Measurements from ENCODE around the gene PLK3.

Gene PLK3

DNA sequence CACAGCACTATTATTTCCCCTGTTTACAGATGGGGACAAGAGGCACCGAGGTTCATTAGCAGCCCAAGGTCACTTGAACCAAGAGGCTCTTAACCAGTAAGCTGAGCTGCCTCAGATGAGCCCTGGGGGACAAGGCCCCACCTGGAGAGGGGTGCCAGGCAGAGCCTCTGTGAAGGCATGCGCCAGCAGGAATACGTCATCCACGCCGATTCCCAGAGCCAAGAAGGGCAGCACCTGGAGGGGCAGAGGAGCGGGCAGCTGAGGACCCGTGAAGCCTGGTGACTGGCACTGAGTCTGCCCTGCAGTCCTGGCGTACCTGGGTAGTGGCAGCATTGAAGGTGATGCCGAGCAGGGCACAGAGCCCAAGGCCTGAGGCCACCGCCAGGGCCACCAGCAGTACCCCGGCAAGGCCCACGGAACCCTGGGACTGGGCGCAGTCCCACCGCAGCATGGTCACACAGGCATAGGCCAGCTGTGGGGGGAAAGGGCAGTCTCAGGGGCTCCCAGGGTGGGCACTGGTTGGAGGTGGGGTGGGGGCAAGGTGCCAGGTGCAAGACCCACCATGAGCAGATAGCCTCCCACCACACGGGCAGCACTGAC lies 28.8 kb downstream of the PLK3 start:
- TF ChIP-seq EZH2phosphoT487 (IDR thresholded peaks at IDR 0.05; ENCODE audit: low read depth) = no peak
- TF ChIP-seq, protein P1, sequence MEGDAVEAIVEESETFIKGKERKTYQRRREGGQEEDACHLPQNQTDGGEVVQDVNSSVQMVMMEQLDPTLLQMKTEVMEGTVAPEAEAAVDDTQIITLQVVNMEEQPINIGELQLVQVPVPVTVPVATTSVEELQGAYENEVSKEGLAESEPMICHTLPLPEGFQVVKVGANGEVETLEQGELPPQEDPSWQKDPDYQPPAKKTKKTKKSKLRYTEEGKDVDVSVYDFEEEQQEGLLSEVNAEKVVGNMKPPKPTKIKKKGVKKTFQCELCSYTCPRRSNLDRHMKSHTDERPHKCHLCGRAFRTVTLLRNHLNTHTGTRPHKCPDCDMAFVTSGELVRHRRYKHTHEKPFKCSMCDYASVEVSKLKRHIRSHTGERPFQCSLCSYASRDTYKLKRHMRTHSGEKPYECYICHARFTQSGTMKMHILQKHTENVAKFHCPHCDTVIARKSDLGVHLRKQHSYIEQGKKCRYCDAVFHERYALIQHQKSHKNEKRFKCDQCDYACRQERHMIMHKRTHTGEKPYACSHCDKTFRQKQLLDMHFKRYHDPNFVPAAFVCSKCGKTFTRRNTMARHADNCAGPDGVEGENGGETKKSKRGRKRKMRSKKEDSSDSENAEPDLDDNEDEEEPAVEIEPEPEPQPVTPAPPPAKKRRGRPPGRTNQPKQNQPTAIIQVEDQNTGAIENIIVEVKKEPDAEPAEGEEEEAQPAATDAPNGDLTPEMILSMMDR (IDR thresholded peaks at IDR 0.05; ENCODE audit: low read depth, low read length) = no peak
- no peaks in the 10 kb centered on the region for H3K4me1 ChIP-seq (ENCODE audit: low read length)
- no peak overlapping the region for H3K9ac ChIP-seq (ENCODE audit: low read length)
- H3K79me2 ChIP-seq (ENCODE audit: low read length) = no peaks in the 10 kb centered on the region
- no peaks in the 10 kb centered on the region for H3K9me3 ChIP-seq (ENCODE audit: insufficient read depth, low read length)
- H3K36me3 ChIP-seq (replicated peaks; ENCODE audit: low read depth, low read length) = no peaks in the 10 kb centered on the region
- H2AFZ ChIP-seq (ENCODE audit: low read depth, low read length) = no peak overlapping the region
- H4K20me1 ChIP-seq (ENCODE audit: insufficient read depth, low read length) = no peaks in the 10 kb centered on the region
- no peak overlapping the region for H3K4me2 ChIP-seq (ENCODE audit: low read length)
- H3K4me3 ChIP-seq (ENCODE audit: low read length) = no peak overlapping the region
- H3K27me3 ChIP-seq (ENCODE audit: low read depth, low read length) = no peaks in the 10 kb centered on the region
- H3K27ac ChIP-seq (ENCODE audit: low read length) = no peak overlapping the region

DNA sequence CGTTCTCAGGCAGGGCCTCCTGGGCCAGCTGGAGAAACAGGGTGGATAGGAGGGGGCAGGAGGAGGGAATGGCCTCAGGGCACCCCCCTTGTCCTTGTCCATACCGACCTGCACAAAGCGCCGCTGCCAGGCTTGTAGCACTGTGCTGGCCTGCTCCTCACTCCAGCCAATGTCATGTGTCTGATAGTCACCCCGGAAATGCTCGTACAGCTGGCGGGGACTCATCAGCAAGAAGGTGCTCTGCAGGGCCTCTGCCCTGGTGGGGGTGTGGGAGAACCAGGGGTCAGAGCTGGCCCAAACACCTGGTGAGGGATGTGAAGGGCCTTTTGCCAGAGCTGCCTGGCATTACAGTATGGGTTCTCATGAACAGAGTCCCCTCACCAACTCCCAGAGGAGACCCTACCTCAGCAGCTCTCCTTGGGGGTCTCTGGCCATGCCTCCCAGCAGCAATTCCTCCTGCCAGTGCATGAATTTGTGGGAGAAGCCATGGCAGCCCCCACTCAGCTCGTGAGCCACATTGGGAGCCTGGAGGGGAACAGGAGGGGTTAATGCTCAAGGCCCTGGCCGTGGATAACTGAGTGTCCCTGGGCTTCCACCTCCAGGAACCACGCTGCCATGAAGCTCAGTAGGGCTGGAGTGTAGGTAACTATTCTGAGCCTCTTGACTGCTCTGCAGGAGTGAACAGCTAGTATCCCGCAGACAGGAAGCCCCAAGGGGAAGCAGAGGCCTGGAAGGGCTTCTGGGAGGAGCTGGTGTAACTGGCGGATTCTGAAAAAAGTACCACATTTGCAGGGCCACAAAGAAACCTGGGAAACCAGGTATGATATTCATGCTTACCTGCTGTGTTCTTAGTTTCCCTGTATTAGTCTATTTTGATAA lies 29.6 kb downstream of the PLK3 start:
- H3K79me2 ChIP-seq (ENCODE audit: low read length) = no peaks in the 10 kb centered on the region
- H3K9ac ChIP-seq (ENCODE audit: low read length) = no peak overlapping the region
- TF ChIP-seq, protein P1 (IDR thresholded peaks at IDR 0.05; ENCODE audit: low read depth, low read length) = no peak
- no peak for TF ChIP-seq EZH2phosphoT487 (IDR thresholded peaks at IDR 0.05; ENCODE audit: low read depth)
- H3K27ac ChIP-seq (ENCODE audit: low read length) = no peak overlapping the region
- H3K9me3 ChIP-seq (ENCODE audit: insufficient read depth, low read length) = no peaks in the 10 kb centered on the region
- H3K4me1 ChIP-seq (ENCODE audit: low read length) = peaks cover 5% of the 10 kb centered on the region; the same call in 1 of the 2 replicates
- no peaks in the 10 kb centered on the region for H4K20me1 ChIP-seq (ENCODE audit: insufficient read depth, low read length)
- no peak overlapping the region for H3K4me2 ChIP-seq (ENCODE audit: low read length)
- H3K4me3 ChIP-seq (ENCODE audit: low read length) = no peak overlapping the region
- no peak overlapping the region for H2AFZ ChIP-seq (ENCODE audit: low read depth, low read length)
- H3K36me3 ChIP-seq (replicated peaks; ENCODE audit: low read depth, low read length) = no peaks in the 10 kb centered on the region
- H3K27me3 ChIP-seq (ENCODE audit: low read depth, low read length) = no peaks in the 10 kb centered on the region

DNA sequence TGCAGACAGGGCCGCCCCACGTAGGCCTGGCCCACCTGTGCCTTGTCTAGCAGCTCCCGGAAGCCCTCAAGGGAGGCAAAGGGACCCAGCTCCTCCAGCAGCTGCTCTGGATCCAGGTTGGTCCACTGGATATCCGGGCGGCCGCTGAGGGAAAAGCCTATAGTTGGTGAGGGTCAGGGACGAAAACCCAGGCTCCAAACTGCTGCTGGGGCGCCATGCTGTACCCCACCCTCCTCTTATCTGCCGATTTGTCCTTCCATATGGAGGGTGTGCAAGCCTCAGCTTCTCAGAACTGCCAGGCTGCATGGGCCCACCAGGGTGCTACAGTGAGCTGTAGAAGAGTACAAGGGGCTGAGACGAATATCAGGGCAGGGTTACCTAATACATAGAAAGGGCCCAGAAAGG lies 30.7 kb downstream of the PLK3 start:
- no peaks in the 10 kb centered on the region for H4K20me1 ChIP-seq (ENCODE audit: insufficient read depth, low read length)
- no peaks in the 10 kb centered on the region for H3K9me3 ChIP-seq (ENCODE audit: insufficient read depth, low read length)
- no peak overlapping the region for H3K4me3 ChIP-seq (ENCODE audit: low read length)
- no peak overlapping the region for H3K9ac ChIP-seq (ENCODE audit: low read length)
- no peaks in the 10 kb centered on the region for H3K36me3 ChIP-seq (replicated peaks; ENCODE audit: low read depth, low read length)
- H3K4me1 ChIP-seq (ENCODE audit: low read length) = peaks cover 11% of the 10 kb centered on the region
- no peak overlapping the region for H3K27ac ChIP-seq (ENCODE audit: low read length)
- H3K4me2 ChIP-seq (ENCODE audit: low read length) = no peak overlapping the region
- no peak for TF ChIP-seq EZH2phosphoT487 (IDR thresholded peaks at IDR 0.05; ENCODE audit: low read depth)
- TF ChIP-seq, protein P1 (IDR thresholded peaks at IDR 0.05; ENCODE audit: low read depth, low read length) = no peak
- H2AFZ ChIP-seq (ENCODE audit: low read depth, low read length) = no peak overlapping the region
- no peaks in the 10 kb centered on the region for H3K79me2 ChIP-seq (ENCODE audit: low read length)
- no peaks in the 10 kb centered on the region for H3K27me3 ChIP-seq (ENCODE audit: low read depth, low read length)

DNA sequence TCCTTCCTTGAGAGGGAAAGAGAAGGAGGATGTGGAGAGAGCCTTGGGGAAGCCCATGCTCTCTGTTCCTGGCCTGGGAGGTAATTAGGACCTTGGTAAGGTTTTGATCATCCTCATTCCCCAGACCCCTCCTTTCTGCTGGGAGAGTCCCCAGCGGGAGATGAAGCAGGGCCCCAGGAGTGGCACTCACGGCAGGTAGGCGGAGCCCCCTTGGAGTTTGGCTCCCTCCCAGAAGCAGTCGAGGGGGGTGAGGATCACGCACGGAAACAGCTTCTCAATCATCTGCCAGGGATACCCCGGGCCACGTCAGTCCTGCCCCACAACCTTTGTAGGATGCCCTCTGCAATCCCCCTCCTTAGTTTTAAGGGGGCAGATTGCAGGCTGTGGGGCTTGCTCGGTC lies 31.3 kb downstream of the PLK3 start:
- H2AFZ ChIP-seq (ENCODE audit: low read depth, low read length) = no peak overlapping the region
- no peak overlapping the region for H3K4me2 ChIP-seq (ENCODE audit: low read length)
- H3K27me3 ChIP-seq (ENCODE audit: low read depth, low read length) = no peaks in the 10 kb centered on the region
- H3K36me3 ChIP-seq (replicated peaks; ENCODE audit: low read depth, low read length) = no peaks in the 10 kb centered on the region
- no peak overlapping the region for H3K9ac ChIP-seq (ENCODE audit: low read length)
- no peak overlapping the region for H3K27ac ChIP-seq (ENCODE audit: low read length)
- H4K20me1 ChIP-seq (ENCODE audit: insufficient read depth, low read length) = no peaks in the 10 kb centered on the region
- H3K4me3 ChIP-seq (ENCODE audit: low read length) = no peak overlapping the region
- H3K79me2 ChIP-seq (ENCODE audit: low read length) = no peaks in the 10 kb centered on the region
- TF ChIP-seq, protein P1 (IDR thresholded peaks at IDR 0.05; ENCODE audit: low read depth, low read length) = no peak
- no peak for TF ChIP-seq EZH2phosphoT487 (IDR thresholded peaks at IDR 0.05; ENCODE audit: low read depth)
- H3K4me1 ChIP-seq (ENCODE audit: low read length) = peaks cover 14% of the 10 kb centered on the region
- no peaks in the 10 kb centered on the region for H3K9me3 ChIP-seq (ENCODE audit: insufficient read depth, low read length)
